HUES64 (cell line): ENCODE data around the gene SPIN2B.
"Not testable (repeated sequence)": the region's sequence is repeated elsewhere in the genome, so short reads cannot be mapped to it uniquely, and the experiment has no call there.

ENCODE experiments used
- H3K27ac ChIP-seq: 2 replicates; pipeline ENCODE4 v1.7.0; 2013; ENCODE audit warnings: low read depth, low read length, inconsistent platforms
- H3K27me3 ChIP-seq: 2 replicates; pipeline ENCODE4 v1.6.1; 2013; ENCODE audit warnings: mild to moderate bottlenecking, low read length; ENCODE audit not compliant: insufficient read depth
- H3K36me3 ChIP-seq: 2 replicates; pipeline ENCODE4 v1.6.1; 2013; ENCODE audit warnings: mild to moderate bottlenecking, low read length; ENCODE audit not compliant: insufficient read depth
- H3K4me1 ChIP-seq: 2 replicates; pipeline ENCODE4 v1.6.1; 2013; ENCODE audit warnings: mild to moderate bottlenecking, low read length, moderate library complexity; ENCODE audit not compliant: insufficient read depth
- H3K4me3 ChIP-seq: 2 replicates; pipeline ENCODE4 v1.5.1; 2013; ENCODE audit warnings: mild to moderate bottlenecking, low read length, moderate library complexity
- H3K9ac ChIP-seq: 2 replicates; pipeline ENCODE4 v1.6.1; 2013; ENCODE audit warnings: mild to moderate bottlenecking, low read depth, low read length
- H3K9me3 ChIP-seq: 2 replicates; pipeline ENCODE4 v1.6.1; 2013; ENCODE audit warnings: low read depth, low read length; ENCODE audit not compliant: insufficient read depth
- WGBS: fragments of 150-250, 120-280 bp; methylation state at CpG from one replicate; pipeline ENCODE4 v1.1.7; 2013; ENCODE audit warnings: missing lambda C conversion rate; 5-methylcytosine and 5-hydroxymethylcytosine counted together

SPIN2B gene

DNA sequence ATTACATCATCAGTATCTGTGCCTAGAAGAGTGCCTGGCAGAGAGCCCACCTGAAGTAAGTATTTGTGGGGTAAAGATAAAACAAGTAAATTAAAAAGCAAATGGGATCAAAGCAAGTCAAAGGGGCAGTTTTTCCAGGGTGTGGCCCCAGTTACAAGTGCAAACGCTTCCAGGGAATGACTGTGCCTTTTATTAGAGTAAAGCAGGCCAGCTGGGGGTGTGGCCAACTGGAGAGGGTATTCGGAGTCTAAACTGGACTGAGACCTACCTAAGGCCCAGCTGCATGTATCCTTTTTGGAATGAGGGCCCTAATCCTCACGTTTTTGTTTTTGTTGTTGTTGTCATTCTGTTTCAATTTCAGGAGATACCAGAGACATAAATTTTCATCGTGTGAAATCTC lies 11.9 kb upstream of the SPIN2B start:
- not testable (repeated sequence) for H3K36me3 ChIP-seq, H3K4me3 ChIP-seq, H3K9me3 ChIP-seq, H3K27ac ChIP-seq, H3K9ac ChIP-seq, H3K4me1 ChIP-seq, H3K27me3 ChIP-seq
- 98% methylated on average over 2 of the region's 4 CpGs for WGBS

DNA sequence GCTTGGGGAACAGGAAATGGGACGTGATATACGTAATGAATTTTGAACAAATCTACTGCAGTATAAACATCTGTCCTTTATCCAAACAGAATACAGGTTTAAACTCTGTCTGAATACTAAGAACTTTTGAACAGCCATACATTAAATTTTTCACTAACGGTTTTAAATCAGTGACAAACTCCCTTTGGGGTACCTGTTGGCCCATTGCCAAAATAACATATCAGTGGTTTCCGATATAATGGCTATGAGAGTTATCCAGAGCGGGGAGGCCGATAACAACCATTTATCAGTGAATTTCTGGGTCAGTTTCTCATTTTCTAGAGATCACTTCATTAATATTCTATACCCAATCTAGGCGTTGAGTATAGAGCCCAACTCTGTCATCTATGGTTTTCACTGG lies 10.7 kb upstream of the SPIN2B start:
- 93% methylated on average over 7 of the region's 7 CpGs for WGBS
- Histone ChIP-seq H3K27me3 (no peaks in the 10 kb centered on the region), H3K27ac (no peak overlapping the region), H3K9ac (no peak overlapping the region), H3K36me3 (0 out of 2 replicates have a peak, but pooled peaks cover 5% of the 10 kb centered on the region), H3K4me3 (no peak overlapping the region), H3K4me1 (no peaks in the 10 kb centered on the region), H3K9me3 (no peaks in the 10 kb centered on the region)

DNA sequence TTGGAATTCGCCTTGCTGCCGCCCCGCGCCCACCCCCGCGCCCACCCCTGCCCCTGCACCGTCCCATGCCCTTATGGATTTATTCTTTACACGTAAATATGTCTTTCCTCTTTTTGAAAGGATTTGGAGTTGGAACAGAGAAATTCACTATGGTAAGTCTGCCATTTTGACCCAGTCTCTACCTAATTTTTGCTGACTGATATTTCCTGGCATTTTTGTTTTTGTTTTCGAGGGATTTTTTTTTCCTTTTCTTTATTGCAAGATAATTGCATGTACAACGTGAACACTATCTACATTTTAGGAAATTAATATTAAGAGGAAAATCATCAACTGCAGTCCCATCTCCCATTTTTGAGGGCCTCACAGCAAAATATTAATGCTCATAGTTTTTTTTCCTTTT lies 468 bp upstream of the SPIN2B start:
- Histone ChIP-seq H3K9me3 (no peaks in the 10 kb centered on the region), H3K27ac (peak overlapping the region; percentile 86; the same call in 1 of the 2 replicates), H3K27me3 (no peaks in the 10 kb centered on the region), H3K9ac (peak overlapping the region; percentile 69), H3K4me3 (peak overlapping the region; percentile 86), H3K36me3 (peaks cover 16% of the 10 kb centered on the region; the same call in 1 of the 2 replicates), H3K4me1 (no peaks in the 10 kb centered on the region)
- no CpG with 5 or more reads among the region's 10 CpGs for WGBS

DNA sequence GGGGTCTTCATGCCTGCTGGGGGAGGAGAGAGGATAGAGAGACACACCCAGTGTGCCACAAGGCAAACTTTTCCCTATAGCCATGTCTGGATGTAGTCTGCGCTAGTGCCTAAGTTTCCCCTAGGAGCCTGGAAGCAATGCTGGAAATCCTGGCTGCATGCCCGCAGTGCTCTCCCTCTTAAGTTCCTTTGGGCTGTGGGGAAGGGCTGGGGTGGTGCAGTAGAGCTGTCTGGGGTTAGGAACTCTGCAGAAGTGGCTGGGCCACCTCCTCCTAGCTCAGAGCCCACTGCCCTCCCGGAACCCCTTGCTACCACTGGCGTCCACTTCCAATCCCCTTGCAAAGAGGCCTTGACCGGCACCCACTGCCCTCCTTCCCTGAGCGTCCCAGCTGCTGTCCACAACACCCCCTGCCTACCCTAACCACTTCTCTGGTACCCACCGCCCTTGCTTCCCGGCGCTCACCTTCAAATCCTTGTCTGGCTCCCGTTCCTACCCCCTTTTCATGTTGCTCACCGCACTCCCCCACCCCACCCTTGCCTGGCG lies 658 bp downstream of the SPIN2B start:
- H3K27ac ChIP-seq, result peak overlapping the region; percentile 86
- not testable (repeated sequence) for H3K27me3 ChIP-seq, H3K4me1 ChIP-seq, H3K9me3 ChIP-seq
- peak overlapping the region; percentile 91; the same call in 1 of the 2 replicates for H3K9ac ChIP-seq
- peak overlapping the region; percentile 86 for H3K4me3 ChIP-seq
- WGBS, result 2% methylated on average over 10 of the region's 12 CpGs
- H3K36me3 ChIP-seq, result peaks cover 19% of the 10 kb centered on the region; the same call in 1 of the 2 replicates

DNA sequence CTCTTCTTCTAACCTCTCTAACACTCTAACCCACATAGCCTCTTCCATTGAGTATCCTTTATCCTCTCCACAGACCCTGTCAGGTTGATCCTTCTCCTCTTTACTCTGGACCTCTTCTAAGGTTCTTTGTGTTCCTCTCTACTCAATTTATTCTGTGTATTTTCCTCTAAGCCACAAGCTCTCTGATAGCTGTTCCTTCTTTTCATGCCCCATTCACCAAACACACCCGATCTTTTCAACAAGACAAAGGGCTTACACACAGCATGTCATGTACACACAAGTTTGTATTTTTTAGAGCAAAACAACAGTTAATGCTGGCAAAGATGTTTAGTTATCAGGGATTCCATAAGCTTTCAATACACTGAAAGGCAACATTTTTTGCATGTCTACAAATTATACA lies 1.9 kb downstream of the SPIN2B start:
- Histone ChIP-seq H3K9me3 (no peaks in the 10 kb centered on the region), H3K4me1 (no peaks in the 10 kb centered on the region), H3K36me3 (peaks cover 19% of the 10 kb centered on the region; the same call in 1 of the 2 replicates), H3K27ac (no peak overlapping the region), H3K4me3 (no peak overlapping the region), H3K27me3 (no peaks in the 10 kb centered on the region), H3K9ac (no peak overlapping the region)
- 93% methylated on average over 1 of the region's 1 CpG for WGBS

DNA sequence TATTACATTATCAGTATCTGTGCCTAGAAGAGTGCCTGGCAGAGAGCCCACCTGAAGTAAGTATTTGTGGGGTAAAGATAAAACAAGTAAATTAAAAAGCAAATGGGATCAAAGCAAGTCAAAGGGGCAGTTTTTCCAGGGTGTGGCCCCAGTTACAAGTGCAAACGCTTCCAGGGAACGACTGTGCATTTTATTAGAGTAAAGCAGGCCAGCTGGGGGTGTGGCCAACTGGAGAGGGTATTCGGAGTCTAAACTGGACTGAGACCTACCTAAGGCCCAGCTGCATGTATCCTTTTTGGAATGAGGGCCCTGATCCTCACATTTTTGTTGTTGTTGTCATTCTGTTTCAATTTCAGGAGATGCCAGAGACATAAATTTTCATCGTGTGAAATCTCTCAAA lies 3.8 kb downstream of the SPIN2B start:
- not testable (repeated sequence) for H3K4me3 ChIP-seq, H3K9me3 ChIP-seq, H3K9ac ChIP-seq, H3K27me3 ChIP-seq, H3K4me1 ChIP-seq, H3K27ac ChIP-seq
- 95% methylated on average over 3 of the region's 4 CpGs for WGBS
- H3K36me3 ChIP-seq, result peaks cover 34% of the 10 kb centered on the region; the same call in 1 of the 2 replicates

DNA sequence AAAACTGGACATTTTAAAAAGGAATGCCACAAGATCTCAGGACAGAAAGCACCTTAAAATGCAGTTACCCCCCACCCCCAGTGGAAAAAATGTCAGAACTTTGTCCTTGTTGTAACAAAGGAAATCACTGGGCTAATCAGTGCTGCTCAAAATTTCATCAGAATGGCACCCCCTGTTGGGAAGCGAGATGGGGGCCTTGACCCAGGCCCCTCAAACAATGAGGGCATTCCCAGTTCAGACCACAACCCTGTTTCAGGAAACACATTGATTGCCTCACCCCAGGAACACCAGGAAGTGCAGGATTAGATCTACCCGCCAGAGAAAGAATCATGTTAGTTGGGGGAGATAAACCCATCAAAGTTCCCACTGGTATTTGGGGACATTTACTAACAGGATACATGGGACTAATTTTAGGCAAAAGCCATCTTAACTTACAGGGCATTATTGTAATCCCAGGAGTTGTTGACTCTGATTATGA lies 16.4 kb downstream of the SPIN2B start:
- H3K36me3 ChIP-seq, result peaks cover 20% of the 10 kb centered on the region
- WGBS, result 75% methylated on average over 1 of the region's 2 CpGs
- H3K27me3 ChIP-seq, result no peaks in the 10 kb centered on the region
- no peak overlapping the region for H3K9ac ChIP-seq
- H3K4me3 ChIP-seq, result no peak overlapping the region
- H3K4me1 ChIP-seq, result peaks cover 10% of the 10 kb centered on the region; the same call in 1 of the 2 replicates
- H3K27ac ChIP-seq, result peak overlapping the region; percentile 46; the same call in 1 of the 2 replicates
- H3K9me3 ChIP-seq, result no peaks in the 10 kb centered on the region

DNA sequence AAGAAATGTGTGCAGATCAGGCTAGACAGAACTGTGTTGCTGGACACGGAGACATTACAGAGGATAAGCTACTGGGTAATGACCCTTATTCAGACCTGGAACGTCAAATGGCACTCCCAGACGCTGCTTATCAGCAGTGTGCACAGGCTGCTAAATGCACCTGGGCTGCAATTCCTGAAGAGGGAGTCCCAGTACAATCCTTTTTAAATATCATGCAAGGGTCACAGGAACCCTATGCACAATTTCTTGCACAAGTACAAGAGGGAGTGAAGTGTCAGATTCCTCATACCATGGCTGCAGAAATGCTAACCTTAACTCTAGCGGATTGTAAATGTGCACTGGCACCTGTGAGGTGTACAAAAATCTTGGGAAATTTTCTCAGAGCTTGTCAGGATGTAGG lies 16.9 kb downstream of the SPIN2B start:
- WGBS, result 92% methylated on average over 4 of the region's 4 CpGs

DNA sequence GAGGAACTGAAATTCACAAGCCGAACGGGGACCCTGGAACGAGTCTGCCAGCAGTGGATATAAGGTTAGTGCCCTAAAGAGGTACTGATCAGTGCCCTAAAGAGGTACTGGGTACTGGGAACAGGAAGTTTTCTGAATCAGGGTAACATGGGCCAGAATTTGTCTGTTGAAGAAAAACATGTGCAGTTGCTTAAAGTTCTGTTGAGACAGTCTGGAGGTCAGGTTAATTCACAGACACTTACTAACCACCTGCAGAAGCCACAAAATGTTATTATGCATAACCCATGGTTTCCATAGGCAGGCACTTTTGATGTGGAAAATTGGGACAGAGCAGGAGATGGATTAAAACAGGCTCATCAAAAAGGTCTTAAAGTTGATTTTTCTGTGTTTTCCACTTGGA lies 17.9 kb downstream of the SPIN2B start:
- Histone ChIP-seq H3K9me3 (no peaks in the 10 kb centered on the region), H3K27ac (no peak overlapping the region), H3K9ac (no peak overlapping the region), H3K4me3 (no peak overlapping the region), H3K27me3 (no peaks in the 10 kb centered on the region), H3K4me1 (peaks cover 10% of the 10 kb centered on the region; the same call in 1 of the 2 replicates), H3K36me3 (peaks cover 15% of the 10 kb centered on the region)
- 97% methylated on average over 3 of the region's 3 CpGs for WGBS

More for the DNA sequence above, 16.9 kb downstream of the SPIN2B start:
- Histone ChIP-seq H3K9me3 (no peaks in the 10 kb centered on the region), H3K36me3 (peaks cover 20% of the 10 kb centered on the region), H3K27ac (peak overlapping the region; percentile 46; the same call in 1 of the 2 replicates), H3K4me3 (no peak overlapping the region), H3K27me3 (no peaks in the 10 kb centered on the region), H3K4me1 (peaks cover 10% of the 10 kb centered on the region; the same call in 1 of the 2 replicates), H3K9ac (no peak overlapping the region)

DNA sequence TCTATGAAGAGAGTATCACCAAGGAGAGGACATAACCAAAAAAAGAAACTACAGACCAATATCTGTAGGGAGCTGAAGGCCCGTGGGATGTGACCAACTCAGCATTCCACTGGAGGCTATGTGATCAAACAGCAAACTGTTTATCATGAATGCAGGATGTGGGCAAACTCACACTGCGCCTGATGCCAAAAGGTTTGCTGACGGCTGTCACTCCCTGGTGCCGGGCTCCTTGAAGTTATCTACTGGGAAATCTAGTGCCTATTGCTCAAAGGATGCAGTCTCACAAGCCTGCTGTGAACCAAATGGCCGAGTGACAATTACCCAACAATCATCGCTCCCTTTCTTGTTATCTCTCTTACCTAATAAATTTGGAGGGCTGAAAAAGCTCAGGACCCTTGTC lies 18.4 kb downstream of the SPIN2B start:
- H3K9ac ChIP-seq, result not testable (repeated sequence)
- WGBS, result 93% methylated on average over 6 of the region's 6 CpGs

DNA sequence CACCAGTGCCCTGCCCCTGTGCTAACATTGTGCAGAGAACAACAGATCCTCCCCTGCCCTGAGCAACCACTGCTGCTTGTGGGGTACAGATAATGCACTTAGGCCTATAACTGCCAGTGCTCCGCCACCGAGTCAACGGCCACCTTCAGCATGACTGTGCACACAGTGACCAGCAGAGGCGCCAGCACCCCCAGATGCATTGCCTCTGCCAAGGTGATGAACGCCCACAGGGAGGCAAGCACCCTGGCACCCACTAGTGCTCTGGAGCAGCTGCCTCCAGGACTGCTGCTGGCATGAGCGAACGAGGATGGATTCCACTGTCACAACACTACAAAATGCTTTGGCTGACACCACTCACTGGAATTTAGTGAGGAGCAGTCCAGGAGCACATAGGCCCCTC lies 38.2 kb downstream of the SPIN2B start:
- H3K36me3 ChIP-seq, result no peaks in the 10 kb centered on the region; the same call in 1 of the 2 replicates
- no peak overlapping the region for H3K4me3 ChIP-seq
- H3K9ac ChIP-seq, result no peak overlapping the region
- no peaks in the 10 kb centered on the region for H3K27me3 ChIP-seq
- H3K9me3 ChIP-seq, result no peaks in the 10 kb centered on the region
- H3K27ac ChIP-seq, result no peak overlapping the region
- H3K4me1 ChIP-seq, result no peaks in the 10 kb centered on the region
- 93% methylated on average over 7 of the region's 7 CpGs for WGBS

More for the DNA sequence above, 18.4 kb downstream of the SPIN2B start:
- not testable (repeated sequence) for H3K9me3 ChIP-seq, H3K4me3 ChIP-seq, H3K36me3 ChIP-seq, H3K27me3 ChIP-seq, H3K27ac ChIP-seq
- H3K4me1 ChIP-seq, result peaks cover 10% of the 10 kb centered on the region; the same call in 1 of the 2 replicates

DNA sequence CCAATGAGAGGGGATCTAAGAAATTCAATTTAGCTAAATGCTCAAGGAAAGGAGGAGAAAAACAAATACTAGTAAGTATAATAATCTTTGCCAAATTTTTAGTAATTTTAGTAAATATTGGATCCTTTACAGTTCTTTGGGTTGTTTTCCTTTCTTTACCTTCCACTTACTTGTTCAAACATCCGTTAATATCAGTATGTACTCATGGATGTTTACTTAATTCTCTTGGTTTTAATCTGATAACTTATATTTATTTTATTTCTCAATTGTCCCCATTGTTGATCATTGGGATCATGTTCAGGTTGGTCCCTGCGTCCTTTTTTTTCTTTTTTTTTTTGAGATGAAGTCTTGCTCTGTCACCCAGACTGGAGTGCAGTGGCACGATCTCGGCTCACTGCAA lies 46.9 kb downstream of the SPIN2B start:
- Histone ChIP-seq H3K9ac (no peak overlapping the region), H3K36me3 (no peaks in the 10 kb centered on the region), H3K9me3 (no peaks in the 10 kb centered on the region), H3K27me3 (no peaks in the 10 kb centered on the region), H3K27ac (no peak overlapping the region), H3K4me3 (no peak overlapping the region), H3K4me1 (no peaks in the 10 kb centered on the region)
- 100% methylated on average over 3 of the region's 4 CpGs for WGBS
